Stimulated activated CD8-positive, alpha-beta memory T cell treated with anti-CD3 and anti-CD28 coated beads, Interleukin-7, amount 100 ng/mL, for 4 hours (primary cell): ENCODE measurements around the gene MMS19.
"Not testable (repeated sequence)": the region's sequence is repeated elsewhere in the genome, so short reads cannot be mapped to it uniquely, and the experiment has no call there.

Source experiments
- DNase-seq, 2 donors: peaks; one replicate each; pipeline ENCODE4 v3.0.0-alpha.2; 2020; ENCODE audit warnings: low read depth in 2 of 2

MMS19 gene

GRCh38 chr10:97425964-97426775, 72.1 kb downstream of the MMS19 start, which contains the start of gene PGAM1:
Gene PGAM1, plus strand, starts transcription at chr10:97426191. Its CDS starts 117 bp downstream, at chr10:97426308.
- peak; percentile 89 to 95 for DNase-seq

- not testable (repeated sequence) for DNase-seq
These were observed 74.5 kb downstream of the MMS19 start for GRCh38 chr10:97423757-97424098.

- DNase-seq = no peak
These were observed 81.7 kb downstream of the MMS19 start for GRCh38 chr10:97416565-97416964.

GRCh38 chr10:97412891-97413304, 85.3 kb downstream of the MMS19 start:
- no peak for DNase-seq

- no peak for DNase-seq
These were observed 86.8 kb downstream of the MMS19 start for GRCh38 chr10:97411406-97411805.

- DNase-seq = no peak
These were observed 89.7 kb downstream of the MMS19 start for GRCh38 chr10:97408496-97408992.
